ENCODE data around the gene TMEM140. TPM values are rescaled to one million over a fixed set of nuclear protein-coding genes. Genes with fewer than 3 reads are reported as not detected.

The TMEM140 gene
- total RNA-seq, 4 donors from 2014 or later, result 2.7 to 11.0 (median 4.7) TPM

DNA sequence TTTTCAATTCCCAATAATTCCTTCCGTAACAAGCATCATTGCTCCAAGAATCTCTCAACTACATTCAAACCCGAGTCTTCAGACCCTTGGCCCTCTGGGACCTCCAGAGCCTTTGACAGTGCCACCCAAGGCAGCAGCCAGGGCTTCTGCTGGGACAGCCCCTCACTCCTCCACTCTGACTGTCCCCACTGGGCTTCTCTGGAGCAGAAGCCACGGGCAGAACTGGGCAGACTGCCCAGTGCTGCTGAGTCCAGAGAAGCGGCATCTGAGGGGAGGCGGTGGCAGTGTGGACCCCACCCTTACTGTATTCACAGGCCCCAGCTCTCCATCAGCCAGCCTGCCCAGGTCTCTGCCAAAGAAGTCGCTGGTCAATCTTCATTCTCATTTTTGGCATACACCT is 13.8 kb downstream of the TMEM140 start:
- WGBS, result 83% methylated on average over 6 of the region's 6 CpGs

DNA sequence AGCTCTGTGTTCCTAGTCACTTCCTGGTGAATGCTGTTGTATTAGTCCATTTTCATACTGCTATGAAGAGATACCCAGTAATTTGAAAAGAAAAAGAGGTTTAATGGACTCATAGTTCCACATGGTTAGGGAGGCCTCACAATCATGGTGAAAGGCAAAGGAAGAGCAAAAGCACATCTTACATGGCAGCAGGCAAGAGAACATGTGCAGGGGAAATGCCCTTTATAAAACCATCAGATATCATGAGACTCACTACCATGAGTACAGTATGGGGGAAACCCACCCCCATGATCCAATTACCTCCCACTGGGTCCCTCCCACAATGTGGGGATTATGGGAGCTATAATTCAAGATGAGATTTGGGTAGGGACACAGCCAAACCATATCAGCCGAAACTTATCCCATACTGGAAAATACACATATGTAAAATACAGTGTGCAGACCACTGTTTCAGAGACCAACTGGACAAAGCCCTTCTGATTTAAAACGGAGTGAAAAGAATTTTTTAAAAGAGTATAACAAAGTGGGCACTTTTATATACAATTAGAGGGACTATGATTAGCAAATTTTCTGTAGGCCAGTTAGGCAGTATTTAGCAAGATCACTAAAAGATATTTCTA is 14.6 kb downstream of the TMEM140 start:
- WGBS, result 91% methylated on average over 2 of the region's 2 CpGs

More for the DNA sequence above, 13.8 kb downstream of the TMEM140 start:
- H3K36me3 ChIP-seq, result peaks cover 24% of the 10 kb centered on the region
- no peak for TF ChIP-seq EP300 (IDR thresholded peaks at IDR 0.05)
- no peaks in the 10 kb centered on the region for H3K27me3 ChIP-seq
- H3K4me3 ChIP-seq, result no peak overlapping the region
- H3K27ac ChIP-seq, result peak overlapping the region; percentile 34
- H3K9me3 ChIP-seq, result peaks cover 2% of the 10 kb centered on the region
- no peak for DNase-seq (ENCODE audit: low spot score in 2 of 2)
- peaks cover 20% of the 10 kb centered on the region for H3K4me1 ChIP-seq

DNA sequence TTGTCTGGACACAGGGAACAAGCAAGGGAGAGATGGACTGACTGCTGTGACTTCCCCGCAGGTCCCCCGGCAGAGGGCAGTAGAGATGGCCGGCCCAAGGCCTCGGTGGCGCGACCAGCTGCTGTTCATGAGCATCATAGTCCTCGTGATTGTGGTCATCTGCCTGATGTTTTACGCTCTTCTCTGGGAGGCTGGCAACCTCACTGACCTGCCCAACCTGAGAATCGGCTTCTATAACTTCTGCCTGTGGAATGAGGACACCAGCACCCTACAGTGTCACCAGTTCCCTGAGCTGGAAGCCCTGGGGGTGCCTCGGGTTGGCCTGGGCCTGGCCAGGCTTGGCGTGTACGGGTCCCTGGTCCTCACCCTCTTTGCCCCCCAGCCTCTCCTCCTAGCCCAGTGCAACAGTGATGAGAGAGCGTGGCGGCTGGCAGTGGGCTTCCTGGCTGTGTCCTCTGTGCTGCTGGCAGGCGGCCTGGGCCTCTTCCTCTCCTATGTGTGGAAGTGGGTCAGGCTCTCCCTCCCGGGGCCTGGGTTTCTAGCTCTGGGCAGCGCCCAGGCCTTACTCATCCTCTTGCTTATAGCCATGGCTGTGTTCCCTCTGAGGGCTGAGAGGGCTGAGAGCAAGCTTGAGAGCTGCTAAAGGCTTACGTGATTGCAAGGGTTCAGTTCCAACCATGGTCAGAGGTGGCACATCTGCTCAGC is 16.6 kb downstream of the TMEM140 start:
- 85% methylated on average over 11 of the region's 18 CpGs for WGBS
- Histone ChIP-seq H3K36me3 (peaks cover 42% of the 10 kb centered on the region), H3K9me3 (no peaks in the 10 kb centered on the region), H3K4me3 (no peak overlapping the region), H3K27me3 (no peaks in the 10 kb centered on the region), H3K27ac (no peak overlapping the region), H3K4me1 (peaks cover 45% of the 10 kb centered on the region)
- peak in 1 of 2 donors; percentile 63 for DNase-seq (ENCODE audit: low spot score in 2 of 2)
- TF ChIP-seq POLR2AphosphoS5 (IDR thresholded peaks at IDR 0.05) (no peak), POLR2A (IDR thresholded peaks at IDR 0.05) (no peak), EP300 (IDR thresholded peaks at IDR 0.05) (no peak)
- TF ChIP-seq, protein P1, sequence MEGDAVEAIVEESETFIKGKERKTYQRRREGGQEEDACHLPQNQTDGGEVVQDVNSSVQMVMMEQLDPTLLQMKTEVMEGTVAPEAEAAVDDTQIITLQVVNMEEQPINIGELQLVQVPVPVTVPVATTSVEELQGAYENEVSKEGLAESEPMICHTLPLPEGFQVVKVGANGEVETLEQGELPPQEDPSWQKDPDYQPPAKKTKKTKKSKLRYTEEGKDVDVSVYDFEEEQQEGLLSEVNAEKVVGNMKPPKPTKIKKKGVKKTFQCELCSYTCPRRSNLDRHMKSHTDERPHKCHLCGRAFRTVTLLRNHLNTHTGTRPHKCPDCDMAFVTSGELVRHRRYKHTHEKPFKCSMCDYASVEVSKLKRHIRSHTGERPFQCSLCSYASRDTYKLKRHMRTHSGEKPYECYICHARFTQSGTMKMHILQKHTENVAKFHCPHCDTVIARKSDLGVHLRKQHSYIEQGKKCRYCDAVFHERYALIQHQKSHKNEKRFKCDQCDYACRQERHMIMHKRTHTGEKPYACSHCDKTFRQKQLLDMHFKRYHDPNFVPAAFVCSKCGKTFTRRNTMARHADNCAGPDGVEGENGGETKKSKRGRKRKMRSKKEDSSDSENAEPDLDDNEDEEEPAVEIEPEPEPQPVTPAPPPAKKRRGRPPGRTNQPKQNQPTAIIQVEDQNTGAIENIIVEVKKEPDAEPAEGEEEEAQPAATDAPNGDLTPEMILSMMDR (IDR thresholded peaks at IDR 0.05), result no peak

More for the DNA sequence above, 14.6 kb downstream of the TMEM140 start:
- H3K36me3 ChIP-seq, result peaks cover 32% of the 10 kb centered on the region
- TF ChIP-seq, protein P1 (IDR thresholded peaks at IDR 0.05), result no peak
- no peak for TF ChIP-seq POLR2AphosphoS5 (IDR thresholded peaks at IDR 0.05)
- no peak for TF ChIP-seq POLR2A (IDR thresholded peaks at IDR 0.05)
- H3K9me3 ChIP-seq, result no peaks in the 10 kb centered on the region
- H3K4me3 ChIP-seq, result no peak overlapping the region
- no peak overlapping the region for H3K27ac ChIP-seq
- H3K27me3 ChIP-seq, result no peaks in the 10 kb centered on the region
- DNase-seq (ENCODE audit: low spot score in 2 of 2), result no peak
- peaks cover 26% of the 10 kb centered on the region for H3K4me1 ChIP-seq

DNA sequence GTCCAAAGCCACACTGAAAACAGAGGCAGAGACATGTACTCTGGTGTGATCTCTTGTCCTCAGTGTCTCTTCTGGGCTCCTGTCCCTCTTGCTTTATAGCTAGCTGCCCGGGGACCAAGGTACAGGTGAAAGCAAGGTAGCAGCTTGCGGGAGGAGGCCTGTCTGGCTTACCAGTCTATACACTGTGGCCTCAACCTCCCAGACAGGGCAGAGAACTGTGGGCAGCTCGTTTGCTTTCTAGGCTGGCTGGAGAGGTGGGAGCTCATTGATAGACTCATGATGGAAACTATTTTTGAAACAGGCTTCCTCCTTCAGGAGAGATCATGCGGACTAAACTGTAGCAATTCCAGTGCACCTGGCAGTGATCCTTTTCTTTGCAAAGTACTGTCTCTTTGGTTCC is 18.0 kb downstream of the TMEM140 start:
- H3K4me3 ChIP-seq, result no peak overlapping the region
- H3K4me1 ChIP-seq, result peaks cover 41% of the 10 kb centered on the region
- peak overlapping the region; percentile 19 for H3K27ac ChIP-seq
- no peak for DNase-seq (ENCODE audit: low spot score in 2 of 2)
- no peaks in the 10 kb centered on the region for H3K27me3 ChIP-seq
- 81% methylated on average over 3 of the region's 4 CpGs for WGBS
- no peaks in the 10 kb centered on the region for H3K9me3 ChIP-seq
- H3K36me3 ChIP-seq, result peaks cover 42% of the 10 kb centered on the region
- TF ChIP-seq EP300 (IDR thresholded peaks at IDR 0.05) (no peak), POLR2A (IDR thresholded peaks at IDR 0.05) (no peak), POLR2AphosphoS5 (IDR thresholded peaks at IDR 0.05) (no peak)
- TF ChIP-seq, protein P1 (IDR thresholded peaks at IDR 0.05), result no peak

DNA sequence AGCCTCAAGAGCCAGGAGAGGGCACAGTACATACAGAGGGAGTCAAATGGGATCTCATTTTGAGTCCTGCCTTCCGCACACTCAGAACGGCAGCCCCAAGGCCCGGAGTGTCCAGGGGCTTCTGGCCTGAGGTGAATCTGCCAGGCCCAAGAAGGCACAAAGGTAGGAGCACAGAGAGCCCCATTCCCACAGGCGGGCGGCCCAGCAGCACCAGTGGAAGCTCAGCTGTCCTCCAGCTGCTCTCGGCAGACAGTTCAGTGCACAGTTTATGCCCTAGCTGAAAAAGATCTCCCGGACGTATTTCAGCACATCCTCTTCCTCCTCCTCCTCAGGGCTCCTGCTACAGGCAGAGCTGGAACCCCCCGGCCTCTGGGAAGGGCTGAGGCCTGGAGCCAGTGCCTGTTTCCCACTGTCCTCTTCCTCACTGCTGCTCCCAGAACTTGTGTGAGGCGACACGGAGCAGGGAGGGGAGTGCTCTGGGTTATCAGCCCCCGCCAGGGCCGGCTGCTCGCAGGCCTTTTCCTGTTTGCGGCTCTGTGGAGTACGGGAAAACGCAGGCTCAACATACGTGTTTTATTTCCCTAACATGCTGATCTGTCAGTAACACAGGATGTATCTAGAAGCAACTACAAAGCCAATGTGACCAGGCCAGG is 18.6 kb downstream of the TMEM140 start:
- Histone ChIP-seq H3K4me3 (no peak overlapping the region), H3K27ac (peak overlapping the region; percentile 19), H3K9me3 (no peaks in the 10 kb centered on the region), H3K4me1 (peaks cover 45% of the 10 kb centered on the region), H3K36me3 (peaks cover 42% of the 10 kb centered on the region), H3K27me3 (no peaks in the 10 kb centered on the region)
- TF ChIP-seq POLR2AphosphoS5 (IDR thresholded peaks at IDR 0.05) (no peak), EP300 (IDR thresholded peaks at IDR 0.05) (no peak), POLR2A (IDR thresholded peaks at IDR 0.05) (no peak)
- TF ChIP-seq, protein P1 (IDR thresholded peaks at IDR 0.05), result no peak
- peak in 1 of 2 donors; percentile 65 for DNase-seq (ENCODE audit: low spot score in 2 of 2)
- 90% methylated on average over 16 of the region's 18 CpGs for WGBS

Data from suprapubic skin (tissue), 4 donors.